HEK293 (cell line): Measurements from ENCODE around the gene CCDC78.
A peak's percentile ranks its signal among the peaks of the same experiment; 100 is the strongest.

ENCODE experiments used
- GLI2 ChIP-seq: fragments of 450-650 bp; formaldehyde crosslinking; IDR thresholded peaks from 2 replicates; pipeline ENCODE4; 2017; ENCODE audit warnings: missing biosample characterization, missing genetic modification characterization, low read depth, borderline replicate concordance
- HOXC10 ChIP-seq: sonication (generic); formaldehyde crosslinking; IDR thresholded peaks from 2 replicates; pipeline ENCODE4 v1.8.1; 2023; ENCODE audit warnings: mild to moderate bottlenecking, missing genetic modification reagents
- KLF1 ChIP-seq: fragments of 450-650 bp; formaldehyde crosslinking; IDR thresholded peaks from 2 replicates; pipeline ENCODE4 v1.5.1; 2016; ENCODE audit warnings: missing biosample characterization, missing genetic modification characterization
- KLF8 ChIP-seq: fragments of 450-650 bp; formaldehyde crosslinking; IDR thresholded peaks from 2 replicates; pipeline ENCODE4 v1.5.1; 2016; ENCODE audit warnings: missing biosample characterization, missing genetic modification characterization
- MYNN ChIP-seq: fragments of 450-650 bp; formaldehyde crosslinking; IDR thresholded peaks from 2 replicates; pipeline ENCODE4 v1.5.1; 2016; ENCODE audit warnings: missing biosample characterization, missing genetic modification characterization, borderline replicate concordance
- PATZ1 ChIP-seq: fragments of 450-650 bp; formaldehyde crosslinking; IDR thresholded peaks from 2 replicates; pipeline ENCODE4 v1.5.1; 2016; ENCODE audit warnings: missing biosample characterization, missing genetic modification characterization
- PRDM1 ChIP-seq: fragments of 450-650 bp; formaldehyde crosslinking; IDR thresholded peaks from 2 replicates; pipeline ENCODE4; 2016; ENCODE audit warnings: missing biosample characterization, missing genetic modification characterization
- SCRT2 ChIP-seq: fragments of 450-650 bp; formaldehyde crosslinking; IDR thresholded peaks from 2 replicates; pipeline ENCODE4 v1.5.1; 2016; ENCODE audit warnings: missing biosample characterization, missing genetic modification characterization
- WT1 ChIP-seq: fragments of 450-650 bp; formaldehyde crosslinking; IDR thresholded peaks from 2 replicates; pipeline ENCODE4 v1.5.1; 2016; ENCODE audit warnings: missing biosample characterization, missing genetic modification characterization
- ZBTB11 ChIP-seq: fragments of 450-650 bp; formaldehyde crosslinking; conservative IDR thresholded peaks from 2 replicates; pipeline ENCODE4 v1.5.1; 2016; ENCODE audit warnings: low read depth, missing biosample characterization, missing genetic modification characterization
- ZBTB21 ChIP-seq: fragments of 450-650 bp; formaldehyde crosslinking; IDR thresholded peaks from 2 replicates; pipeline ENCODE4 v1.5.1; 2017; ENCODE audit warnings: missing biosample characterization, missing genetic modification characterization
- ZBTB49 ChIP-seq: fragments of 450-650 bp; formaldehyde crosslinking; IDR thresholded peaks from 2 replicates; pipeline ENCODE4 v1.5.1; 2016; ENCODE audit warnings: missing biosample characterization, missing genetic modification characterization, low read depth
- ZBTB6 ChIP-seq: fragments of 450-650 bp; formaldehyde crosslinking; IDR thresholded peaks from 2 replicates; pipeline ENCODE4 v1.5.1; 2017; ENCODE audit warnings: missing biosample characterization, missing genetic modification characterization
- ZFP41 ChIP-seq: fragments of 450-650 bp; formaldehyde crosslinking; IDR thresholded peaks from 2 replicates; pipeline ENCODE4 v1.5.1; 2016; ENCODE audit warnings: missing biosample characterization, missing genetic modification characterization, borderline replicate concordance
- ZNF132 ChIP-seq: fragments of 450-650 bp; formaldehyde crosslinking; IDR thresholded peaks from 2 replicates; pipeline ENCODE4 v1.5.1; 2017; ENCODE audit warnings: missing biosample characterization, missing genetic modification characterization, borderline replicate concordance
- ZNF146 ChIP-seq: fragments of 450-650 bp; formaldehyde crosslinking; IDR thresholded peaks from 2 replicates; pipeline ENCODE4 v1.5.1; 2016; ENCODE audit warnings: missing biosample characterization, missing genetic modification characterization
- ZNF248 ChIP-seq: fragments of 450-650 bp; formaldehyde crosslinking; IDR thresholded peaks from 2 replicates; pipeline ENCODE4 v1.5.1; 2017; ENCODE audit warnings: missing biosample characterization, missing genetic modification characterization
- ZNF26 ChIP-seq: fragments of 450-650 bp; formaldehyde crosslinking; IDR thresholded peaks from 2 replicates; pipeline ENCODE4 v1.5.1; 2016; ENCODE audit warnings: missing biosample characterization, missing genetic modification characterization
- ZNF302 ChIP-seq: fragments of 450-650 bp; formaldehyde crosslinking; IDR thresholded peaks from 2 replicates; pipeline ENCODE4 v1.5.1; 2016; ENCODE audit warnings: missing biosample characterization, missing genetic modification characterization, low read depth
- ZNF350 ChIP-seq: fragments of 450-650 bp; formaldehyde crosslinking; IDR thresholded peaks from 2 replicates; pipeline ENCODE4 v1.5.0; 2017; ENCODE audit warnings: missing biosample characterization, mild to moderate bottlenecking, missing genetic modification characterization
- ZNF362 ChIP-seq: fragments of 450-650 bp; formaldehyde crosslinking; IDR thresholded peaks from 2 replicates; pipeline ENCODE4 v1.5.1; 2016; ENCODE audit warnings: missing biosample characterization, missing genetic modification characterization
- ZNF416 ChIP-seq: fragments of 450-650 bp; formaldehyde crosslinking; IDR thresholded peaks from 2 replicates; pipeline ENCODE4 v1.5.1; 2016; ENCODE audit warnings: missing biosample characterization, missing genetic modification characterization
- ZNF510 ChIP-seq: fragments of 450-650 bp; formaldehyde crosslinking; IDR thresholded peaks from 2 replicates; pipeline ENCODE4 v1.5.1; 2018; ENCODE audit warnings: mild to moderate bottlenecking, missing genetic modification characterization, missing biosample characterization; ENCODE audit not compliant: insufficient replicate concordance
- ZNF555 ChIP-seq: fragments of 450-650 bp; formaldehyde crosslinking; conservative IDR thresholded peaks from 2 replicates; pipeline ENCODE4 v1.5.1; 2017; ENCODE audit warnings: missing biosample characterization, mild to moderate bottlenecking, missing genetic modification characterization, inconsistent platforms
- ZNF580 ChIP-seq: fragments of 450-650 bp; formaldehyde crosslinking; IDR thresholded peaks from 2 replicates; pipeline ENCODE4 v1.5.1; 2016; ENCODE audit warnings: missing biosample characterization, missing genetic modification characterization
- ZNF629 ChIP-seq: fragments of 450-650 bp; formaldehyde crosslinking; IDR thresholded peaks from 2 replicates; pipeline ENCODE4 v1.5.1; 2017; ENCODE audit warnings: missing biosample characterization, missing genetic modification characterization
- ZNF747 ChIP-seq: fragments of 450-650 bp; formaldehyde crosslinking; IDR thresholded peaks from 2 replicates; pipeline ENCODE4 v1.5.1; 2016; ENCODE audit warnings: missing biosample characterization, missing genetic modification characterization

Gene CCDC78

GRCh38 chr16:682493-683395 lies 43.5 kb downstream of the CCDC78 start (continued):
- TF ChIP-seq ZNF26 (tag by site-specific recombination) (no peak), HOXC10 (no peak), ZNF362 (tag by site-specific recombination) (no peak), ZNF510 (no peak), KLF1 (tag by site-specific recombination) (peak; percentile 37; the same call in 1 of the 2 replicates), ZBTB6 (no peak), ZNF629 (tag by site-specific recombination) (0 out of 2 replicates have a peak, but pooled peaks have one; percentile 11), ZBTB49 (tag by site-specific recombination) (no peak), ZBTB11 (tag by site-specific recombination) (no peak; the same call in 1 of the 2 replicates), ZNF350 (tag by site-specific recombination) (no peak), ZNF248 (tag by site-specific recombination) (no peak), WT1 (tag by site-specific recombination) (no peak), ZNF747 (tag by site-specific recombination) (no peak), ZNF302 (no peak), ZNF132 (no peak), GLI2 (no peak), ZNF416 (tag by site-specific recombination) (no peak), ZNF580 (tag by site-specific recombination) (no peak), SCRT2 (tag by site-specific recombination) (no peak), ZNF146 (tag by site-specific recombination) (peak; percentile 1; the same call in 1 of the 2 replicates), ZNF555 (tag by site-specific recombination) (no peak), MYNN (no peak), PRDM1 (no peak), KLF8 (tag by site-specific recombination) (peak; percentile 31; the same call in 1 of the 2 replicates), PATZ1 (tag by site-specific recombination) (no peak), ZFP41 (no peak), ZBTB21 (tag by site-specific recombination) (no peak; the same call in 1 of the 2 replicates)
